BJ (cell line): ENCODE results near the gene LRP6. TPM values are rescaled to one million over a fixed set of nuclear protein-coding genes. Genes with fewer than 3 reads are reported as not detected.

ENCODE experiments used
- CTCF ChIA-PET: fragments of 350-600 bp; formaldehyde crosslinking; extraction: SDS; loops from one replicate; lab custom pipeline; 2021; ENCODE audit warnings: antibody characterized with exemption, inconsistent platforms; lab: Yijun Ruan, JAX
- POLR2A ChIA-PET: fragments of 300-600 bp; sonication (Branson Sonifier 250); formaldehyde crosslinking; extraction: SDS; loops from one replicate; lab custom pipeline; 2021; ENCODE audit warnings: antibody characterized with exemption; lab: Charles Lee
- DNase-seq: peaks from one replicate; pipeline ENCODE4 v3.0.0-alpha.2; 2011; ENCODE audit warnings: low read depth
- H3K27me3 ChIP-seq: 2 replicates; pipeline ENCODE4 v1.6.0; 2011; ENCODE audit warnings: low read length; ENCODE audit not compliant: control insufficient read depth, insufficient read depth
- H3K36me3 ChIP-seq: 2 replicates; pipeline ENCODE4 v1.5.1; 2011; ENCODE audit warnings: low read length; ENCODE audit not compliant: control insufficient read depth, insufficient read depth
- H3K4me3 ChIP-seq: 2 replicates; pipeline ENCODE4 v1.5.1; 2011; ENCODE audit warnings: low read depth, mild to moderate bottlenecking, control low read depth, low read length
- CTCF ChIP-seq: IDR thresholded peaks from 2 replicates; pipeline ENCODE4 v1.5.1; 2011; ENCODE audit warnings: low read depth, mild to moderate bottlenecking, control low read depth, inconsistent platforms, low read length, moderate library complexity; ENCODE audit not compliant: insufficient read depth
- polyA plus RNA-seq: library from polyadenylated mRNA; depleted of rRNA; stranded (reverse); fragments of >200 nt; gene quantifications from 2 replicates; pipeline ENCODE4 v1.2.3, GENCODE V29; 2011

The LRP6 gene
- polyA plus RNA-seq, 1 experiment = 28.9 TPM

GRCh38 chr12:12081836-12082497 is 184.9 kb downstream of the LRP6 start:
- ChIA-PET POLR2A (no interaction called here), CTCF (interaction anchor here (0.7 to 4.7 kb wide), 13 partner anchors 10 to 622 kb away, joined by 3 to 48 read pairs (median 3); no protein-coding TSS in a partner anchor)
- Histone ChIP-seq H3K36me3 (no peaks in the 10 kb centered on the region), H3K4me3 (no peak overlapping the region), H3K27me3 (no peaks in the 10 kb centered on the region)
- TF ChIP-seq CTCF = peak; percentile 13; the same call in 1 of the 2 replicates
- DNase-seq = no peak

- Histone ChIP-seq H3K36me3 (no peaks in the 10 kb centered on the region), H3K4me3 (no peak overlapping the region), H3K27me3 (0 out of 2 replicates have a peak, but pooled peaks cover 2% of the 10 kb centered on the region)
- no peak for TF ChIP-seq CTCF
- ChIA-PET POLR2A (no interaction called here), CTCF (interaction anchor here (0.6 to 4.7 kb wide), 2 partner anchors 248 to 532 kb away, joined by 3 to 48 read pairs; partner anchors contain the start of gene CREBL2)
- DNase-seq = no peak
Observed at GRCh38 chr12:12079291-12079690, 187.6 kb downstream of the LRP6 start.

GRCh38 chr12:12072064-12072760 is 194.6 kb downstream of the LRP6 start:
- CTCF ChIA-PET = interaction anchor here (1.0 to 2.5 kb wide), 2 partner anchors 10 to 15 kb away, joined by 3 to 6 read pairs; no protein-coding TSS in a partner anchor
- POLR2A ChIA-PET = no interaction called here
- no peak for DNase-seq
- TF ChIP-seq CTCF = no peak
- H3K4me3 ChIP-seq = no peak overlapping the region
- no peaks in the 10 kb centered on the region for H3K36me3 ChIP-seq
- peaks cover 19% of the 10 kb centered on the region for H3K27me3 ChIP-seq

GRCh38 chr12:12070674-12071656 is 195.9 kb downstream of the LRP6 start, which contains the start of gene BCL2L14:
BCL2L14 (plus strand) TSS chr12:12070939; CDS start chr12:12079306, 8,367 bp downstream.
- POLR2A ChIA-PET = no interaction called here
- no peak for DNase-seq
- Histone ChIP-seq H3K27me3 (peaks cover 17% of the 10 kb centered on the region), H3K4me3 (no peak within 1 kb of the TSS), H3K36me3 (no peaks in the 10 kb centered on the region)
- TF ChIP-seq CTCF = no peak
- CTCF ChIA-PET = interaction anchor here (1.0 to 2.5 kb wide), 2 partner anchors 11 to 14 kb away, joined by 3 to 6 read pairs; no protein-coding TSS in a partner anchor
